Measurements from ENCODE around the gene RGL2. TPM values are rescaled to one million over a fixed set of nuclear protein-coding genes. Genes with fewer than 3 reads are reported as not detected.

Gene RGL2
- total RNA-seq, 2 donors from 2014 or later: 23.0 to 36.9 TPM

GRCh38 chr6:33318426-33319073 is 19.8 kb upstream of the RGL2 start:
- no peak for DNase-seq (ENCODE audit: low spot score)

GRCh38 chr6:33317669-33318425 is 19.1 kb upstream of the RGL2 start, which contains the start of gene ZBTB22:
Gene ZBTB22, minus strand, starts transcription at chr6:33317744. Its CDS starts 828 bp downstream, at chr6:33316916.
- DNase-seq (ENCODE audit: low spot score): peak; percentile 100
- H3K4me1 ChIP-seq: peaks cover 0 to 69% of the 10 kb centered on the region in 2 donors
- H3K9me3 ChIP-seq: no peaks in the 10 kb centered on the region
- no peaks in the 10 kb centered on the region for H3K27me3 ChIP-seq
- no peak for TF ChIP-seq CTCF (IDR thresholded peaks at IDR 0.05)
- H3K36me3 ChIP-seq: peaks cover 28% of the 10 kb centered on the region
- H3K27ac ChIP-seq: peak within 1 kb of the TSS; percentile 85
- peak within 1 kb of the TSS; percentile 47 to 62 for H3K4me3 ChIP-seq

More at GRCh38 chr6:33318426-33319073, 19.8 kb upstream of the RGL2 start:
- Histone ChIP-seq H3K4me3 (peak overlapping the region; percentile 47 to 62), H3K4me1 (peaks cover 0 to 68% of the 10 kb centered on the region in 2 donors), H3K9me3 (no peaks in the 10 kb centered on the region), H3K27me3 (no peaks in the 10 kb centered on the region), H3K36me3 (peaks cover 28% of the 10 kb centered on the region), H3K27ac (peak overlapping the region; percentile 85)
- no peak for TF ChIP-seq CTCF (IDR thresholded peaks at IDR 0.05)

GRCh38 chr6:33317419-33317668 is 18.6 kb upstream of the RGL2 start:
- Histone ChIP-seq H3K36me3 (peaks cover 28% of the 10 kb centered on the region), H3K27ac (peak overlapping the region; percentile 85), H3K27me3 (no peaks in the 10 kb centered on the region), H3K4me1 (peaks cover 0 to 72% of the 10 kb centered on the region in 2 donors), H3K4me3 (peak overlapping the region; percentile 47 to 62), H3K9me3 (no peaks in the 10 kb centered on the region)
- no peak for TF ChIP-seq CTCF (IDR thresholded peaks at IDR 0.05)
- no peak for DNase-seq (ENCODE audit: low spot score)

GRCh38 chr6:33316603-33317418 is 18.1 kb upstream of the RGL2 start:
- peaks cover 28% of the 10 kb centered on the region for H3K36me3 ChIP-seq
- no peaks in the 10 kb centered on the region for H3K9me3 ChIP-seq
- peak overlapping the region; percentile 85 for H3K27ac ChIP-seq
- DNase-seq (ENCODE audit: low spot score): no peak
- H3K4me3 ChIP-seq: peak overlapping the region; percentile 47 to 62
- peaks cover 0 to 72% of the 10 kb centered on the region in 2 donors for H3K4me1 ChIP-seq
- H3K27me3 ChIP-seq: no peaks in the 10 kb centered on the region
- no peak for TF ChIP-seq CTCF (IDR thresholded peaks at IDR 0.05)

GRCh38 chr6:33315793-33316602 is 17.3 kb upstream of the RGL2 start:
- peaks cover 0 to 72% of the 10 kb centered on the region in 2 donors for H3K4me1 ChIP-seq
- H3K36me3 ChIP-seq: peaks cover 26% of the 10 kb centered on the region
- no peaks in the 10 kb centered on the region for H3K27me3 ChIP-seq
- no peak overlapping the region for H3K4me3 ChIP-seq
- peak overlapping the region; percentile 85 to 91 for H3K27ac ChIP-seq
- H3K9me3 ChIP-seq: no peaks in the 10 kb centered on the region
- no peak for TF ChIP-seq CTCF (IDR thresholded peaks at IDR 0.05)
- DNase-seq (ENCODE audit: low spot score): no peak

Measured in right atrium auricular region (tissue), 2 donors.